DMS53 treated with DMSO at 0.1 percent for 48 hours (cell line): ENCODE results near the gene SPRY4.
"Not testable (repeated sequence)": the region's sequence is repeated elsewhere in the genome, so short reads cannot be mapped to it uniquely, and the experiment has no call there.

ENCODE experiments used
- DNase-seq: peaks from one replicate; lab custom pipeline; 2025; ENCODE audit not compliant: unreplicated experiment; lab: John Stamatoyannopoulos, UW

The SPRY4 gene

DNA sequence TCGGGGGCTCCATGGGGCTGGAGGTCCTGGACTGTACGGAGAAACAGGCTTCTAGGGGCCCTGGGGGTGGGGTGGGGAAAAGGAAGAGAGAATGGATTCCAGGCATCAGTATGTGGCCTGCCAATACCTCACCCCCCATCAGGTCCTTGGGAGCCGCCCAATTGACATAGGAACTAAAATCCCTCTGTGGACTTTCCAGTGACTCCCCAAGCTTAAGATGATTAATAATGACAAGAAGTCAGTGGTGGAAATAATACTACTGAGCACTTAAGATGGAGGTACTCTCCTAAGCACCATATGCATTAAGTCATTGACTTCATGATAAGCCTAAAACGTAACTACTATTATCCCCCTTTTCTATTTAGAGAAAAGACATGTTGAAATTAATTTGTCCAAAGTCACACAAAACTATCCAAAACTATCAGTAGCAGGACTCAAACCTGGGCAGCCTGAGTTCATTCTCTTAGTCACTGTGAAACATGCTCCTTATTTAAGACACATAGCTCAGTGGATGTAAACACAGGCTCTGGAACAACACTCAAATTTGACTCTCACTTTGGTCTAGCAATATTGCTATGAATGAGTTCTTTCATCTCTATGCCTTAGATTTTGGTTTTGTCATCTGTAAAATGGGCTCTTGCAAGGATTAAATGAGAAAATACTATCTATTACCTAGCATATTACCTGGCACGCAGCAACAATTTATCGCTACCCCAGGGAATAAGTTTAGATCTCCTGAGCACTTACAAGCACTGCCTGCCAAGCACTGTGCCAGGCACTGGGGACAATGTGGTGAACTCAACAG lies 9.5 kb downstream of the SPRY4 start:
- DNase-seq, result no peak

DNA sequence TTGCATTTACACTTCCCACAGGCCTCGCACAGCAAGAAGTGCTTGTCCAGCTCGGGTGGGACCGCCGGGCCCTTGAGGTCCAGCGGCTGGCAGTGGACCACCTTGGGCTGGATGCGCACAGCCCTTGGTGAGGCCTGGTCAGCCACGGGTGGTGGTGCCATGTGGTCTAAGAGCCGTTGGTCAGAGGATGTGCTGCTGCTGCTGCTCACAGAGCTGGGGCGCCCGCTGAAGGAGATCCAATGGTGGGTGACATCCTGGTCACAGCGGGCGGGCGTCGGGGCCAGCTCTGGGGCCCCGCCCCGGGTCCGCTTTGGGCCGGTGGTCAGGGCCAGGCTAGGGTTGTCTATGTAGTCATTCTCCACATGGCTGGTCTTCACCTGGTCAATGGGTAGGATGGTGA lies 10.2 kb downstream of the SPRY4 start:
- no peak for DNase-seq

DNA sequence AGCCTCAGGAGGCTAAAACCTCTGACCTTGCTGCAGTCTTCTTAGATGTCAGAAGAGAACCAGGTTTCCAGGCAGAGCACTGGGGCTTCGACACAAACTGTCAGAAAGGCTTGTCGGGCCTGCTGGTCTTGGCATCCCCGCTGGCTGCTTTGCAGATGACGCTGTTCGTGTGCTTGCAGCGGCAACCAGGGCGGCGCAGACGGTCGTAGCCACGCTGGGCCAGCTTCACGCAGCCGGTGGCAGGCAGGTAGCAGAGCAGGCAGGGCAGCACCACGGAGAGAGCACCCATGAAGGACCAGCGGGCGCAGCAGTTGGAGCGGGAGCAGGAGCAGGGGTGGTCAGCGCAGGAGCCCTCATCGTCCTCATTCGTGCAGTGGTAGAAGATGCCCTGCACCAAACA lies 10.7 kb downstream of the SPRY4 start:
- DNase-seq, result no peak

DNA sequence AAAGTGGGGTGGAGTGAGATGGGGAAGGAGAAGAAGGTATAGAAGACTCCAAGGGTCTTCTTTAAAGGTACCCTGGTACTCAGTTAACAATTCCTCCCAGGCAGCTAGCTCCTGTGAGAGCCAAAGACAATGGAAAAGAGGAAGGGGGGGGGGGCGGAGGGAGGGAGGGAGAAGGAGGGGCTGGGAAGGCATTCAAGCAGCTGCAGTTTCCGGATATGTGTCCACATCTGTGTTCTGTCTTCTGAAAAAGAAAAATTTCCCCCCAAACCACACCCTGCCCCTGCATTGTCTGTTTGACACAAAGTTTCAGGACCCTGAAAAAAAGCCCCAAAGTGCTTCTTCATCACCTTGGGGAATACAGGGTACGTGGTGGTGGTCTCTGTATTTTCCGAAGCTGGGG lies 11.1 kb downstream of the SPRY4 start:
- no peak for DNase-seq

DNA sequence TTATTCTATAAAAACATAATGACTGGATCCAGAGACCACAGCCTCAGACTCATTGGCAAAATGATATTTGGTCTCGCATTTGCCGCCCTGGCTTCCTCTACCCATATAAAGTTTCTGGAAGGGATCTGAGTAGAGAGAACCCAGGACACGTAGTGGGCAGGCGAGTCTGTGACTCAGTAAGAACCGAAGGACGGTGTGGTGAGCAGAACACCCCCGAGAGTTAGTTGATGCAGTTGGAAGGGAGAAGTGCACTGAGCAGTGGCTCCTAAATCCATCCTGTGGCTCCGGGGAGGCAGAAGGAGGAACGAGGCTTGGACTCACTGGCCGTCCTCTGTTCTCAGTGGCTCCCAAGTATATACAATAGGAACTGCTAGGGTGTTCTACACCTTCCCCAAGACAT lies 11.5 kb downstream of the SPRY4 start:
- no peak for DNase-seq

DNA sequence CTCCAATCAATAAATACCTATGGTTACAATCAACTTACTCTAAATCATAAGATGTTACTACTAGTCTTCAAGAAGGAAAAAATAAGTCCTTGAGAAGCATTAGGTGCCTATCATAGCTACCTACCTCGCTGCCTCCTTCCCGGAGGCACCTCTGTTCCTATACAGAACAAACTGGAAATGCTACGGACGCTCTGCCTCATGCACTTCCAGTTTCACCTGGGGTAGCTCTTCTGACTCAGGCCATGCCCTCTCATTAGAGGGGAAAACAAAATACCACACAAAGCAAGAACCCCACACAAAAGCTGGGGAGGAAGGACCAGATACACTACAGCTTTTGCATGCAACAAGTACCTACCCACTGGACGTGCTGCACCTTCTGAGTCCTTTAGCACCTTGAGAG lies 12.4 kb downstream of the SPRY4 start:
- no peak for DNase-seq

DNA sequence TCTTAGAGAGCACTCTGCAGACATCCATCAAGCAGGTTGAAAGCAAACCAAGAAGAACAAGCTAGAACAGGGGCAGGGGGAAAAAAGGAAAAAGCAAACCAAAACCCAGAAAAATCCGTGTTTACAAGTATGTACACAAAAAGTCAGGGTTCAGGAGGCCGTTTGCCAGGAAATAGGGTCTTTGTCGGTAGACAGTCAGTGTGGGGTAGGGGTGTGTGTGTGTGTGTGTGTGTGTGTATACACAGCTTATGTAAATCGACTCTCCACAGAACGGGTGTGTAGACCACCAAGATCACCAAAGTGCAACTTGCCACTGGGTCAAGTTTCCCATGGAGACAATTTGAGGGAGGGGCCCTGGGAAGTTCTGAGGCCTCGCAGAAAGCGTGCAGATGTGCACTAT lies 13.1 kb downstream of the SPRY4 start:
- DNase-seq, result no peak

DNA sequence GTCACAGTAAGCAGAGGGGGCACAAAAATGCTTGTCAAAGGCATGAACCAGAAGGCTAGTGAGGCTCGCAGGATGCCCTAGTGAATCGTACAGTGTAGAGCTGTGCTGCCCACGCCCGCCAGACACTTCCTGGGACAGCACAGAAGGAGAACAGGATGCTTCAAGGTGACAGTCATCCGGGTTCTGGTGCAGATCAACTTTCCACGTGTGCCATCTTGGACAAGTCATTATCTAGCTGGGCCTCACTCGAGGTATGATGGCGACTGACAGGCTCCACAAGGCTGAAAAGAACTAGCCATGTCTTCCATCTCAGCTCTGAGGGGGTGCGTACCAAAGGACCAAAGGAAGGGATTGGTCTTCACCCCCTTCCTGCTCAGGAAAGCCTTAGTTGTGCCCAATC lies 14.0 kb downstream of the SPRY4 start:
- no peak for DNase-seq

DNA sequence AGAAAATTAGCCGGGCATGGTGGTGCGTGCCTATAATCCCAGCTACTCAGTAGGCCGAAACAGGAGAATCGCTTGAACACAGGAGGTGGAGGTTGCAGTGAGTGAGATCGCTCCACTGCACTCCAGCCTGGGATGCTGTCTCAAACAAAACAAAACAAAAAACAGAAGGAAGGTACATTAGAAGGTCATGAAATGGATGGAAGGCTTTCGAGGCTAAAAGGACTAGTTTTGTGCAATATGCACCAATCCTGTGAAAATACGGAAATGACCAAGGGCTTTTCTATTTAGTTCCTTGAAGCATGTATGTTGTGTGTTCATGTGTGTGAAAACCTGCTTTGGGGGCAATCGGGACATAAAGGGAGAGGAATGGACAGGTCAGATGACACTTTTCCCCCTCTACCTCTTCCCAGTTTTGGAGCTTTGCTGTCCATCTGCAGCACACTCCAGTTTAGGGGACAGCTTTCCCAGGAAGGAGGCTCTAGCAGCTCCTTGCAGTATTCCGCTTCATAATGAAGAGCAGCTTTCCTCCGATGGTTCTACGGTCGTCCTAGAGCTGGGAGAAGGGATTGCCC lies 15.0 kb downstream of the SPRY4 start:
- no peak for DNase-seq

DNA sequence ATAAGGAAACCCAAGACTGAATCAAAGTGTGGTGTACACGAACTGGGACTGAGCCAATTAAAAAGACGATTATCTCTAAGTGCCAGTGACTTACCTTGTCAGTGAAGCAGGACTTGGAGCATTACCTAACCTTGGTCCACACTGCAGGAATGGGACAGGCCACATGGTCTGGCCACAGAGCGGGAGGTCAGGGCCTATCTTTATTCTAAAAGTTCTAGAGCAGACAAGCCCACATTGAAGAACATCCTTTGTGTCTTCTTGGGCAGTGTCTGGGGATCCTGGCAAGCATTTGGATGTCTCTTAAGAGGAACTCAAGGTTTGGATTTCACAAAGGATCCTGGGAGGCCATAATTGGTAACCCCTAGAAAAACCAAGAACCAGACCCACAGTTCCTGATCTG lies 16.5 kb downstream of the SPRY4 start:
- no peak for DNase-seq

DNA sequence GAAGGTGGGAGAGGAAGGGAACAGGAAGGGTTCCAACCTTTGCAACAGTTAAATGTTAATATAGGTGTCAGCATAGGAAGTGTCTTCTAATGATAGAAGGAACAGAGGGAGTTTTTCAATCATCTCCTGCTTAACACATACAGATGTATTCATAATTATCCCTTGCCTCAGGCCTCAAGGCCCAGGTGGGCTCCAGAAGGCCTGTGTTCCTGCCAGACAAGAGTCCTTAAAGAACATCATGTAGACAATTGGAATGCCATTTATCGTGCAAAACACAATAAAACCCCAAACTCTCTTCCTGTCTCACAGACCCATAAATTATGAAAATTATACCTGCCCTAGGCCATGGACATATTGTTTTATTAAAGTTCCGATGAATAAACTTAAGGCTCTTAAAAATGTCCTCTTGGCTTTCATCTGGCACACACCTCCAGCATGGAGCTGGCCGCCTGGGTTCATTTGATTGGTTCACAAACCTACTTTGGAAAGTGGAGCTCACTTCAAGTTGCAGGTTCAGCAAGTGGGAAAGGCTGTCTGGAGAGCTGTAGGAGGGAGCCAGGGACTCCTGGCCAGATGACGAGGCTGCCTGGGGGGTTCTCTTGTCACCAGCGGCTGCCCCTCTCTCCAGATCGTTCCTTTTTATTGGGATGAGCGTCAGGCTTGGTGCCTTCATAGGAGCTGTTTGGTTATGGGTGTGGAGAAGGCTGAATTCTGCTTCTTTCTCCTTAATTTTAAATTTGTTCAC lies 17.5 kb downstream of the SPRY4 start:
- DNase-seq, result no peak

DNA sequence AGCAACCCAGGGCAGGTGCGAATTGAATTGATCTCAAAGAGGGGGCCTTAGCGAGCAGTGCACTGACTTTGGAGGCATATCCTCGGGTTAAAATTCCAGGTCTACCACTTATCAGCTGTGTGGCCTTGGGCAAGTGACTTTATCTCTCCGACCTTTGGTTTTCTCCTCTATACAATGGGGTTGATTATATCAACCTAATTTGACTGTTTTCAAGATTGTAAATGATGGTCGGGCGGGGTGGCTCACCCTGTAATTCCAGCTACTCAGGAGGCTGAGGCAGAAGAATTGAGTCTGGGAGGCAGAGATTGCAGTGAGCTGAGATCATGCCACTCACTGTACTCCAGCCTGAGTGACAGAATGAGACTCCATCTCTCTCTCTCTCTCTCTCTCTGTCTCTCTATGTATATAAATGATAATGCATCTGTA lies 18.7 kb downstream of the SPRY4 start:
- no peak for DNase-seq

DNA sequence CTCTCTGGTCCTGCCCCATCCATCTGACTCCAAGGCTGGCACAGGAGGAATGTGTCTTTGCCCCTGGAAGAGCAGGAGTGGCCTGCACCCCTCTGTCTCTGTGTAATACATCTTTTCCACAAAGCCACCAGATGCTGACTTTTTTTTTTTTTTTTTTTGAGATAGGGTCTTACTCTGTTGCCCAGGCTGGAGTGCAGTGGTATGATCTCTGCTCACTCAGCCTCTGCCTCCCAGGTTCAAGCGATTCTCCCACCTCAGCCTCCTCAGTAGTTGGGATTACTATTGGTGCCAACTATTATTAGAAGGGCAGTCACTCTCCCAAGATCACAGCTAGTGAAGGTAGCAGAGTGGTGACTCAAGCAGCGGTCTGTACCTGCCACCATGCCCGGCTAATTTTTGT lies 19.6 kb downstream of the SPRY4 start:
- DNase-seq, result no peak

DNA sequence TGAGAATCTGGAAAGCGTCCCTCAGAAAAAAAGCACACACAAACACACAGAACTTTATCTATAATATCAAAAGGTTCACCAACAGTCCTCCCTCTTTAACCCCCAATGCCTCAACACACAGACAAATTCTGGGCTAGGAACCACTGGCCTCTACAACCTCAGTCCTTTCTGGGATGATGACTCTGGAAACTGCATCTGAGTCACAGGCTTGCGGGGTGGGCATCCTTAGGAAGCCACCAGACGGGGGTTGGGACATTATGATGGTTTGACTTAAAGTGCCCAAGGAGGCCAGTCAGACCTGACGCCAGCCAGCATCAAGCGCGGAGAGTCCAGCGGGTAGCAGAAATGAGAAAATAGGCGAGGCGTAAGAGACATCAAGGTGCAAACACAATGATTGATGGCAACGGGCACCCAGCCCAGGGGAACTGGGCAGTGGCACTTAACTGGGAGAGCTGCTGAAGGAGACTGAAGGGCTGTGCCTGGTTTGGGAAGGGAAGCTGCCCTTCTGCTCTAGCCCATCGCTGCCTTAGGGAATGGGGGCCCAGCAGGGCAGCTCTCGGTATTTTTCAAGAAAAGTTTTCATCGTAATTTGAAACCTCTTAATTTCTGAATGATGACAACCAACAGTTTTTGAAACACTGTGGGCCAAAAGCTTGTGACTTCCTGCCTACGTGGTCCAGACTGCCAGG lies 20.7 kb downstream of the SPRY4 start:
- no peak for DNase-seq

DNA sequence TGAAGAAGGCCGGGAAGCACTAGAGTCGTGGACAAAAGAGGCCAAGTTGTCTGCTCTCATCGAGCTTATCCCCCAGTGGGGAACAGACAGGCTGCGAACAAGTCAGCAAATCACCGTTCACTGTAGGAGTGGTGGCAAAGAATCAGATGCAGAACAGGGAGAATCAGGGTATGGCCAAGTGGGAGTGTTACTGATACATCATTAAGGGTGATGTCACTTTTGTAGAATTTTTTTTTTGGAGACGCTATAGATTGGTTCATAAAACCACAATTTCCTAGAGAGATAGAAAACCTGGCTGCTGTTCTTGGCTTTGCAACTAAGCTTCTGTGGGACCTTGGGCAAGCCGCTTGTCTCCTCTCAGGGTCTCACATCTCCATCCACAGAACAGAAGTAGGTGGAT lies 21.3 kb downstream of the SPRY4 start:
- no peak for DNase-seq

DNA sequence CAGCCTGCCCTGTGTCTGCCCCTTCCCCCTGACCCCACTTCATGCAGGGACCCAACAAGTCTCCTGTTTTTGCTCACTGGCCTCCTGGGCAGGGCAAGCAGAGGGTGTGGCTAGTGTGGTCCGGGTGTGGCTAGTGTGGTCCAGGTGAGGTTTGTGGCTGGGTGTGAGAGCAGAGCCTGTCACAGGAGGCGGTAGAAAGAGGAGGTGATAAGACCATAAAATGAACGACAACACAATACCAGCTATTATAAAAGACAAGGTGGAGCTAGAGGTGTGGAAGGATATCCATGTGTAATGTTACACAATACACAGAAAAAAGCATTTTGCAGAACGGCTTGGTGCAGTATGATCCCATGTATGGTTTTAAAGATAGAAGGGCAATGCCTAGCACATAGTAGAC lies 23.3 kb downstream of the SPRY4 start:
- DNase-seq, result no peak

DNA sequence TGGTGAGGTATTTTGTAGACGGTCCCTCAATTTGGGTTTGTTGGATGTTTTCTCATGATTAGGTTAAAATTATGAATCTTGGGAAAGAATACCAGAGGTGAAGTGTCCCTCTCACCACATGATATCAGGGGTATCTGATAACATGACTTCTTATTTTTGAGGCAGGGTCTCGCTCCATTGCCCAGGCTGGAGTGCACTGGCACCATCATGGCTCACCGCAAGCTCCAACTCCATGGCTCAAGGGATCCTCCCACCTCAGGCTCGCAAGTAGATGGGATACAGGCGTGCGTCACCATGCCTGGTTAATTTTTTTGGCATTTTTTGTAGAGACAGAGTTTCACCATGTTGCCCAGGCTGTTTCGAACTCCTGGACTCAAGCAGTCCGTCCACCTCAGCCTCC lies 24.1 kb downstream of the SPRY4 start:
- no peak for DNase-seq

DNA sequence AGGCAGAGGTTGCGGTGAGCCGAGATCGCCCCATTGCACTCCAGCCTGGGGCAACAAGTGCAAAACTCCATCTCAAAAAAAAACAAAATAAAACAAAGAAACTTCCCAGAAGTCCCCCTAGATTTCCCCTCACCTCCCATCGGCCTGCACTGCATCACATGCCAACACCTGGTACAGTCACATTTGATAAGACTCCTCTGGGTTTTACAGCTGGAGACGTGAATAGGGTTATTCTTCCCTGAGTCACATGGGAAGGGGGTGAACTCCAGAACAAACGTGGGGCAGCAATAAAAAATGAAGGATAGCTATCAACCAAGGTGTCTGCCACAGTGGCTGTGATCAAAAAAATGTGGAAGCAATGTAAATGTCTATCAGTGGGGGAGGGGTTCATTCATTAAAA lies 26.0 kb downstream of the SPRY4 start:
- no peak for DNase-seq

DNA sequence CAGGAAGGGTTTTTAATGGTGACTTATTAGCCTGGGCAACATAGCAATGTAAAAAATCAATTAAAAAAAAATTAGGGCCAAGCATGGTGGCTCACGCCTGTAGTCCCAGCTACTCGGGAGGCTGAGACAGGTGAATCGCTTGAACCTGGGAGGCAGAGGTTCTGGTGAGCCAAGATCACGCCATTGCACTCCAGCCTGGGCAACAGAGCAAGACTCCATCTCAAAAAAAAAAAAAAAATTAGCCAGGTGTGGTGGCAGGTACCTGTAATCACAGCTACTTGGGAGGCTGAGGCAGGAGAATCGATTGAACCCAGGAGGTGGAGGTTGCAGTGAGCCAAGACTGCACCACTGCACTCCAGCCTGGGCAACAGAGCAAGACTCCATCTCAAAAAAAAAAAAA lies 27.0 kb downstream of the SPRY4 start:
- DNase-seq, result not testable (repeated sequence)

DNA sequence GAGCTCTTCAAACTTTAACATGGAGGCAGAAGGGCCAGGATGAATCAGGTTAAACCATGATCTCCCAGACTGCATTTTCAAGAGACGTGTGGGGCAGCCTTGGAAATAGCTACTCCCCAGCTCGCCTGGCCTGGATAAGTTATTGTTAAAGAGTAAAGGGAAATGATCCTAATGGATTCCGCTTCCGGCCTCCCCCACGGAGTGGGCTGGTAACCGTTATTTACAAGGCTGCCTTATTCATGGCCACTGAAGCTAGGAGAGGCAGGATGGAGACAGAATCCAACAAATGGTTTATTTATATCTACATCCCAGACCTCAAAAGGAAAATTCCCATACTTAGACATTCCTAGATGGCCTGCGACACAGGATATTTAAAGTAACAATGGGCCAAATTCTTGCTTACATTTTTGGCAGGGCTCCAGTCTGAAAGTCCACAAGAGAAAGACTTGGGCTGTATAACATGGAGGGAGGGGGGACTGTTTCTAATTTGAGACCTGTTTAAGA lies 27.9 kb downstream of the SPRY4 start:
- no peak for DNase-seq
